Ishikawa (cell line): ENCODE data around the gene C1orf21.

Experiments used
- CEBPB ChIP-seq: IDR thresholded peaks from 2 replicates; pipeline ENCODE4 v1.6.1; 2012
- CREB1 ChIP-seq: IDR thresholded peaks from 2 replicates; pipeline ENCODE4 v1.6.1; 2012; ENCODE audit warnings: low read depth
- EGR1 ChIP-seq: IDR thresholded peaks from 2 replicates; pipeline ENCODE4 v1.6.1; 2012
- EP300 ChIP-seq: IDR thresholded peaks from 2 replicates; pipeline ENCODE4 v1.6.1; 2012; ENCODE audit warnings: borderline replicate concordance
- FOXM1 ChIP-seq: IDR thresholded peaks from 2 replicates; pipeline ENCODE4 v1.6.1; 2012; ENCODE audit warnings: low read depth, borderline replicate concordance
- NFIC ChIP-seq: IDR thresholded peaks from 2 replicates; pipeline ENCODE4 v1.6.1; 2012
- RAD21 ChIP-seq: IDR thresholded peaks from 2 replicates; pipeline ENCODE4 v1.6.1; 2012; ENCODE audit warnings: low read depth
- TAF1 ChIP-seq: IDR thresholded peaks from 2 replicates; pipeline ENCODE4 v1.6.1; 2012; ENCODE audit warnings: low read depth, mild to moderate bottlenecking
- TCF12 ChIP-seq: IDR thresholded peaks from 2 replicates; pipeline ENCODE4 v1.6.1; 2012; ENCODE audit warnings: low read depth
- TEAD4 ChIP-seq: IDR thresholded peaks from 2 replicates; pipeline ENCODE4 v1.6.1; 2012
- YY1 ChIP-seq: IDR thresholded peaks from 2 replicates; pipeline ENCODE4 v1.6.1; 2012; ENCODE audit warnings: low read depth
- ZBTB7A ChIP-seq: IDR thresholded peaks from 2 replicates; pipeline ENCODE4 v1.6.1; 2012; ENCODE audit warnings: low read depth
- TF ChIP-seq, protein P1 (sequence below): IDR thresholded peaks from 2 replicates; pipeline ENCODE4 v1.6.1; 2012
- TF ChIP-seq, protein P2 (sequence below): IDR thresholded peaks from 2 replicates; pipeline ENCODE4 v1.6.1; 2012
- TF ChIP-seq, protein P3 (sequence below): IDR thresholded peaks from 2 replicates; pipeline ENCODE4 v1.6.1; 2012; ENCODE audit warnings: low read depth, mild to moderate bottlenecking

The C1orf21 gene

DNA sequence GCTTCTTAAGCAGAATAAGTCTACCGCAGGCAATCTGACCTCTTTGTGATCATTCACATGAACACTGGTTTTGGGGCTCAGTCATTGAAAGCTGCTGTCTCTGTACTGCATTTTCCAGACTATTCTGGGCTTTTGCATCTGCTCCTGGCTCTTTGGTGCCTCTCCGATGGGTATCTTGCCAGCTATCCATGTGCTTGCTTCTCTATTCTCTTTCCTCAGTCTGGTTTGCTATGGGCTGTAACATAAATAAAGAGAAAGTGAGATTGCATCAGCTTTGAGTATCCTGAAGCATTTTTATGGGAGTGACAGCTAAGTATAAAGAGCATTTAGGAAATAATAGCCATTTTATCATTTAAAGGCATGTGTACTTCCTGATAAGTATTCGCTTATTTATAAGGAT lies 70.7 kb downstream of the C1orf21 start:
- no peak for TF ChIP-seq FOXM1
- TF ChIP-seq, protein P1, sequence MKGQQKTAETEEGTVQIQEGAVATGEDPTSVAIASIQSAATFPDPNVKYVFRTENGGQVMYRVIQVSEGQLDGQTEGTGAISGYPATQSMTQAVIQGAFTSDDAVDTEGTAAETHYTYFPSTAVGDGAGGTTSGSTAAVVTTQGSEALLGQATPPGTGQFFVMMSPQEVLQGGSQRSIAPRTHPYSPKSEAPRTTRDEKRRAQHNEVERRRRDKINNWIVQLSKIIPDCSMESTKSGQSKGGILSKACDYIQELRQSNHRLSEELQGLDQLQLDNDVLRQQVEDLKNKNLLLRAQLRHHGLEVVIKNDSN = no peak
- TF ChIP-seq, protein P2, sequence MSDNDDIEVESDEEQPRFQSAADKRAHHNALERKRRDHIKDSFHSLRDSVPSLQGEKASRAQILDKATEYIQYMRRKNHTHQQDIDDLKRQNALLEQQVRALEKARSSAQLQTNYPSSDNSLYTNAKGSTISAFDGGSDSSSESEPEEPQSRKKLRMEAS = no peak
- TF ChIP-seq TCF12 = no peak
- no peak for TF ChIP-seq TAF1
- TF ChIP-seq RAD21 = no peak

DNA sequence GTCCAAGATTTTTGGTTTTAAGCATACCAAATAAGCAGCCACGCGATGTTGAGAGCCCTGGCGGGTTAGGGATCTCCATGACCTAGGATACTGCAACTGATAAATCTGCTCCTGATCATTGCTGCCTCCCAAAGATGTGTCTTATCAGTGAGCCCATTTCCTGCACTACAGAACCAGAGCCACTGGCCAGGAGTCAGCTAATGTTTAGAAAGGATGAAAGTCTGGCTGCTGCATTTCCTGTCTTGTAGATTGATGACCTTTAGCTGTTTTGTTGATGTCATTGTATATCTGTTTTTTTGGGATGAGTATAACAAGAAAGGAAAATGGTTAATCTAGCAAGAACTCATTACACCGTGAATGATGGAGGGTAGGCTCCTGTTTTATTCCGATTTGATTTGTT lies 74.5 kb downstream of the C1orf21 start:
- TF ChIP-seq TCF12 = no peak
- no peak for TF ChIP-seq TAF1
- TF ChIP-seq, protein P2 = no peak
- TF ChIP-seq, protein P1 = no peak
- TF ChIP-seq TEAD4 = no peak
- TF ChIP-seq EP300 = no peak
- TF ChIP-seq FOXM1 = no peak
- no peak for TF ChIP-seq EGR1
- no peak for TF ChIP-seq CEBPB
- TF ChIP-seq, protein P3, sequence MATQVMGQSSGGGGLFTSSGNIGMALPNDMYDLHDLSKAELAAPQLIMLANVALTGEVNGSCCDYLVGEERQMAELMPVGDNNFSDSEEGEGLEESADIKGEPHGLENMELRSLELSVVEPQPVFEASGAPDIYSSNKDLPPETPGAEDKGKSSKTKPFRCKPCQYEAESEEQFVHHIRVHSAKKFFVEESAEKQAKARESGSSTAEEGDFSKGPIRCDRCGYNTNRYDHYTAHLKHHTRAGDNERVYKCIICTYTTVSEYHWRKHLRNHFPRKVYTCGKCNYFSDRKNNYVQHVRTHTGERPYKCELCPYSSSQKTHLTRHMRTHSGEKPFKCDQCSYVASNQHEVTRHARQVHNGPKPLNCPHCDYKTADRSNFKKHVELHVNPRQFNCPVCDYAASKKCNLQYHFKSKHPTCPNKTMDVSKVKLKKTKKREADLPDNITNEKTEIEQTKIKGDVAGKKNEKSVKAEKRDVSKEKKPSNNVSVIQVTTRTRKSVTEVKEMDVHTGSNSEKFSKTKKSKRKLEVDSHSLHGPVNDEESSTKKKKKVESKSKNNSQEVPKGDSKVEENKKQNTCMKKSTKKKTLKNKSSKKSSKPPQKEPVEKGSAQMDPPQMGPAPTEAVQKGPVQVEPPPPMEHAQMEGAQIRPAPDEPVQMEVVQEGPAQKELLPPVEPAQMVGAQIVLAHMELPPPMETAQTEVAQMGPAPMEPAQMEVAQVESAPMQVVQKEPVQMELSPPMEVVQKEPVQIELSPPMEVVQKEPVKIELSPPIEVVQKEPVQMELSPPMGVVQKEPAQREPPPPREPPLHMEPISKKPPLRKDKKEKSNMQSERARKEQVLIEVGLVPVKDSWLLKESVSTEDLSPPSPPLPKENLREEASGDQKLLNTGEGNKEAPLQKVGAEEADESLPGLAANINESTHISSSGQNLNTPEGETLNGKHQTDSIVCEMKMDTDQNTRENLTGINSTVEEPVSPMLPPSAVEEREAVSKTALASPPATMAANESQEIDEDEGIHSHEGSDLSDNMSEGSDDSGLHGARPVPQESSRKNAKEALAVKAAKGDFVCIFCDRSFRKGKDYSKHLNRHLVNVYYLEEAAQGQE = no peak
- no peak for TF ChIP-seq ZBTB7A
- no peak for TF ChIP-seq RAD21
- TF ChIP-seq NFIC = no peak

DNA sequence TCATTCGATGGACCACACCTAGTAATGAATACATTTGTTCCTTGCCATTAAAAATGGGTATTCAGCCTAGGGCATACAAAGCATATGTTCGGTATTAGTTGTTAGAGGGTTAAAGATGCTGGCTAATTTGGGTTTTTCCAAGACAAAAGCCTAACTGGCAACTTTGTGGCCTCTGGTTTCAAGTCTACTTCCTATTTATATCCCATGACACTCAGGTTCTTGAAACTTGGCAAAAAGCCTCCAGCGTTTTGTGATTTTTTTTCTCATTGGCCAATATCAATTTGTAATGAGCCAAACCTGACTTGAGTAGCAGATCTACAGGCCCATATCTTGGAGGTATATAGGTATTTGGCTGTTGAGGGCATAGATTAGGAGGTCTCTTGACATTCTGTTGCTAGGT lies 75.3 kb downstream of the C1orf21 start:
- TF ChIP-seq, protein P1 = no peak
- no peak for TF ChIP-seq RAD21
- TF ChIP-seq, protein P2 = no peak
- TF ChIP-seq EGR1 = no peak
- no peak for TF ChIP-seq TEAD4
- no peak for TF ChIP-seq YY1
- no peak for TF ChIP-seq FOXM1
- TF ChIP-seq EP300 = no peak
- no peak for TF ChIP-seq TCF12

DNA sequence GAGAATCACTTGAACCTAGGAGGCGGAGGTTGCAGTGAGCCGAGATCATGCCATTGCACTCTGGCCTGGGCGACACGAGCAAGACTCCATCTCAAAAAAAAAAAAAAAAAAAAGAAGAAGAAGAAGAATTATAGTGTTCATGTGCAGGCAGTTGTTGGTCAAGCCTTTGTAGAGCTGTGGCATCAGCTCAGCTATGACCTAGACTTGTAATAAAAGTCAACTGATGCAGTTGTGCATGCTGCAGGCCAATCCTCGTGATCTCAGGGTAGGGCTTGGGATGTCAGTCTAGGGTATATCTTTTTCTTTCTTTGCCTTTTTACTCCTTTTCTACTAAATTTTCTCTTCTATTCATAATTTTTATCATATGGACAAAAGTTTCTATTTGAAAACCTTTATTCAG lies 76.2 kb downstream of the C1orf21 start:
- TF ChIP-seq CREB1 (no peak), RAD21 (no peak), EP300 (no peak), ZBTB7A (no peak), TEAD4 (no peak), CEBPB (no peak), EGR1 (no peak), NFIC (no peak), FOXM1 (no peak), TAF1 (no peak), TCF12 (no peak), YY1 (no peak)
- TF ChIP-seq, protein P3 = no peak
- TF ChIP-seq, protein P2 = no peak
- TF ChIP-seq, protein P1 = no peak

DNA sequence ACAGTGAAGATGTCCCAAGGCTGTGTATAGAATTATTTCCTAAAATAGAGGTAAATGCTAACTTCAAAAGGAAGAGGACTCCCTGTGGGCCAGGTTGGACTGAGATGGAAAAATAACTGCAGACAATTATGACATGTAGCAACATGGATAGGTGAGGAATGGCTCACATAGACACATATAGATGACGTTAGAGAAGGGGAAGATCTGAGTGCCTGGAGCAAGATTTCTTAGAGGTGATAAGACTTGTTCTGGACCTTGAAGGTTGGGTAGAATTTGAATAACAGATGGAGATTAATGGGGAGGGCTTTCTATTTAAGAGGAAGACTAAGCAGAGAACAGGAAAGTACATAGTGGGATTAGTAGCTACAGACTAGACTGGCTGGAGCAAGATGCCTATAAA lies 76.9 kb downstream of the C1orf21 start:
- TF ChIP-seq TCF12 (no peak), NFIC (no peak), ZBTB7A (no peak), EP300 (no peak), RAD21 (no peak), EGR1 (no peak)
- TF ChIP-seq, protein P2 = no peak
- TF ChIP-seq, protein P3 = no peak
